Spleen (tissue), 7 donors: Measurements from ENCODE around the gene PTPRC.

Source experiments
- CTCF ChIP-seq, 11 experiments: fragments of 200-600 bp in 7 of 11; fragments of 450-650 bp in 4 of 11; sonication (generic) in 4 of 11; IDR thresholded peaks in 8 of 11; conservative IDR thresholded peaks in 3 of 11; 1 replicate in 7 of 11; 2 replicates in 4 of 11; pipeline versions ENCODE4 v1.4.0 to v1.8.0; 2016 to 2021; ENCODE audit warnings: antibody characterized with exemption in 11 of 11, inconsistent platforms in 4 of 11, mild to moderate bottlenecking in 1 of 11
- POLR2A ChIP-seq, 3 donors: fragments of 450-650 bp; IDR thresholded peaks; one replicate each; pipeline ENCODE4 v1.5.1; 2017; ENCODE audit warnings: antibody characterized with exemption in 3 of 3, mild to moderate bottlenecking in 1 of 3
- POLR2AphosphoS5 ChIP-seq, 3 donors: sonication (generic); formaldehyde crosslinking; IDR thresholded peaks; one replicate each; pipeline ENCODE4 v1.5.1; 2017; ENCODE audit warnings: antibody characterized with exemption in 3 of 3
- donor health status: DM: no; HTN: no; CAD: no; lungs with moderate emphysema.
- donor health status: DM: no; HTN: no; CAD: no.
- donor health status: DM: no; HTN: no; CAD: no.

GRCh38 chr1:198607714-198608113, 31.1 kb upstream of the PTPRC start:
- TF ChIP-seq POLR2A (IDR thresholded peaks at IDR 0.05) (no peak), CTCF (IDR thresholded peaks at IDR 0.05 in 8 of 11, conservative IDR thresholded peaks at IDR 0.05 in 3 of 11) (no peak), POLR2AphosphoS5 (IDR thresholded peaks at IDR 0.05) (no peak)
